ENCODE data around the gene TMEM184A. TPM values are rescaled to one million over a fixed set of nuclear protein-coding genes. Genes with fewer than 3 reads are reported as not detected.

Gene TMEM184A
- total RNA-seq, 1 donor from 2014 or later = 9.0 TPM

GRCh38 chr7:1572111-1572822 is 16.3 kb upstream of the TMEM184A start:
- Histone ChIP-seq H3K27me3 (ENCODE audit: control insufficient read depth, insufficient read depth, low read length) (no peaks in the 10 kb centered on the region), H3K36me3 (ENCODE audit: control insufficient read depth, insufficient read depth, low read length) (peaks cover 2% of the 10 kb centered on the region), H3K4me3 (ENCODE audit: low read depth, low read length) (no peak overlapping the region)
- DNase-seq (ENCODE audit: low read depth) (no peak), FAIRE-seq (no peak)
- TF ChIP-seq CTCF (IDR thresholded peaks at IDR 0.05; ENCODE audit: insufficient read depth, low read length, severe bottlenecking) = no peak

GRCh38 chr7:1569833-1570632 is 14.0 kb upstream of the TMEM184A start, which contains the start of gene PSMG3:
TSS of gene PSMG3 (minus strand) at chr7:1570032. CDS start at chr7:1569339, 693 bp downstream.
- Histone ChIP-seq H3K36me3 (ENCODE audit: control insufficient read depth, insufficient read depth, low read length) (peaks cover 2% of the 10 kb centered on the region), H3K4me3 (ENCODE audit: low read depth, low read length) (peak within 1 kb of the TSS; percentile 94), H3K27me3 (ENCODE audit: control insufficient read depth, insufficient read depth, low read length) (no peaks in the 10 kb centered on the region)
- TF ChIP-seq CTCF (IDR thresholded peaks at IDR 0.05; ENCODE audit: insufficient read depth, low read length, severe bottlenecking) = no peak
- DNase-seq (ENCODE audit: low read depth) = peak; percentile 63
- no peak for FAIRE-seq

GRCh38 chr7:1569440-1569832 is 13.4 kb upstream of the TMEM184A start:
- H3K36me3 ChIP-seq (ENCODE audit: control insufficient read depth, insufficient read depth, low read length) = peaks cover 2% of the 10 kb centered on the region
- H3K27me3 ChIP-seq (ENCODE audit: control insufficient read depth, insufficient read depth, low read length) = no peaks in the 10 kb centered on the region
- no peak for TF ChIP-seq CTCF (IDR thresholded peaks at IDR 0.05; ENCODE audit: insufficient read depth, low read length, severe bottlenecking)
- peak overlapping the region; percentile 94 for H3K4me3 ChIP-seq (ENCODE audit: low read depth, low read length)
- DNase-seq (ENCODE audit: low read depth) (no peak), FAIRE-seq (no peak)

GRCh38 chr7:1569016-1569415 is 13.0 kb upstream of the TMEM184A start:
- peak overlapping the region; percentile 94 for H3K4me3 ChIP-seq (ENCODE audit: low read depth, low read length)
- peaks cover 2% of the 10 kb centered on the region for H3K36me3 ChIP-seq (ENCODE audit: control insufficient read depth, insufficient read depth, low read length)
- no peaks in the 10 kb centered on the region for H3K27me3 ChIP-seq (ENCODE audit: control insufficient read depth, insufficient read depth, low read length)
- FAIRE-seq (no peak), DNase-seq (ENCODE audit: low read depth) (no peak)
- no peak for TF ChIP-seq CTCF (IDR thresholded peaks at IDR 0.05; ENCODE audit: insufficient read depth, low read length, severe bottlenecking)

- no peak for TF ChIP-seq CTCF (IDR thresholded peaks at IDR 0.05; ENCODE audit: insufficient read depth, low read length, severe bottlenecking)
- H3K36me3 ChIP-seq (ENCODE audit: control insufficient read depth, insufficient read depth, low read length) = peaks cover 2% of the 10 kb centered on the region
- H3K27me3 ChIP-seq (ENCODE audit: control insufficient read depth, insufficient read depth, low read length) = no peaks in the 10 kb centered on the region
- FAIRE-seq (no peak), DNase-seq (ENCODE audit: low read depth) (peak; percentile 30)
- H3K4me3 ChIP-seq (ENCODE audit: low read depth, low read length) = no peak overlapping the region
Measured at GRCh38 chr7:1567896-1568510, 12.0 kb upstream of the TMEM184A start.

Data from bronchial epithelial cell (primary cell).